ENCODE measurements around the gene MPRIP.
A peak's percentile ranks its signal among the peaks of the same experiment; 100 is the strongest.
"Not testable (repeated sequence)": the region's sequence is repeated elsewhere in the genome, so short reads cannot be mapped to it uniquely, and the experiment has no call there.

Gene MPRIP

GRCh38 chr17:17042384-17042736 lies at the start of gene MPRIP:
TSS of gene MPRIP (plus strand) at chr17:17042457. CDS start at chr17:17042849, 392 bp downstream.
- DNase-seq (ENCODE audit: low read depth) = no peak

- no peak for DNase-seq (ENCODE audit: low read depth)
These were observed 47.6 kb upstream of the MPRIP start for GRCh38 chr17:16994631-16995030.

GRCh38 chr17:16995930-16996329 lies 46.3 kb upstream of the MPRIP start:
- DNase-seq (ENCODE audit: low read depth) = no peak

GRCh38 chr17:16996726-16997125 lies 45.5 kb upstream of the MPRIP start:
- DNase-seq (ENCODE audit: low read depth) = not testable (repeated sequence)

- DNase-seq (ENCODE audit: low read depth) = no peak
These were observed 44.5 kb upstream of the MPRIP start for GRCh38 chr17:16997514-16998429.

GRCh38 chr17:16999931-17000625 lies 42.2 kb upstream of the MPRIP start:
- no peak for DNase-seq (ENCODE audit: low read depth)

- DNase-seq (ENCODE audit: low read depth) = no peak
These were observed 41.0 kb upstream of the MPRIP start for GRCh38 chr17:17001076-17001777.

- DNase-seq (ENCODE audit: low read depth) = peak; percentile 34
These were observed 40.3 kb upstream of the MPRIP start for GRCh38 chr17:17001874-17002520.

- DNase-seq (ENCODE audit: low read depth) = not testable (repeated sequence)
These were observed 39.2 kb upstream of the MPRIP start for GRCh38 chr17:17002731-17003715.

GRCh38 chr17:17004251-17004996 lies 37.8 kb upstream of the MPRIP start:
- DNase-seq (ENCODE audit: low read depth) = no peak

GRCh38 chr17:17004997-17005614 lies 37.2 kb upstream of the MPRIP start:
- DNase-seq (ENCODE audit: low read depth) = not testable (repeated sequence)

GRCh38 chr17:17007891-17008290 lies 34.4 kb upstream of the MPRIP start:
- DNase-seq (ENCODE audit: low read depth) = not testable (repeated sequence)

GRCh38 chr17:17008621-17009397 lies 33.4 kb upstream of the MPRIP start:
- DNase-seq (ENCODE audit: low read depth) = not testable (repeated sequence)

GRCh38 chr17:17009972-17010371 lies 32.3 kb upstream of the MPRIP start:
- DNase-seq (ENCODE audit: low read depth) = not testable (repeated sequence)

GRCh38 chr17:17010545-17011034 lies 31.7 kb upstream of the MPRIP start:
- DNase-seq (ENCODE audit: low read depth) = not testable (repeated sequence)

GRCh38 chr17:17011043-17011907 lies 31.0 kb upstream of the MPRIP start:
- peak; percentile 86 for DNase-seq (ENCODE audit: low read depth)
